Measurements from ENCODE around the gene MEX3C.

DNA sequence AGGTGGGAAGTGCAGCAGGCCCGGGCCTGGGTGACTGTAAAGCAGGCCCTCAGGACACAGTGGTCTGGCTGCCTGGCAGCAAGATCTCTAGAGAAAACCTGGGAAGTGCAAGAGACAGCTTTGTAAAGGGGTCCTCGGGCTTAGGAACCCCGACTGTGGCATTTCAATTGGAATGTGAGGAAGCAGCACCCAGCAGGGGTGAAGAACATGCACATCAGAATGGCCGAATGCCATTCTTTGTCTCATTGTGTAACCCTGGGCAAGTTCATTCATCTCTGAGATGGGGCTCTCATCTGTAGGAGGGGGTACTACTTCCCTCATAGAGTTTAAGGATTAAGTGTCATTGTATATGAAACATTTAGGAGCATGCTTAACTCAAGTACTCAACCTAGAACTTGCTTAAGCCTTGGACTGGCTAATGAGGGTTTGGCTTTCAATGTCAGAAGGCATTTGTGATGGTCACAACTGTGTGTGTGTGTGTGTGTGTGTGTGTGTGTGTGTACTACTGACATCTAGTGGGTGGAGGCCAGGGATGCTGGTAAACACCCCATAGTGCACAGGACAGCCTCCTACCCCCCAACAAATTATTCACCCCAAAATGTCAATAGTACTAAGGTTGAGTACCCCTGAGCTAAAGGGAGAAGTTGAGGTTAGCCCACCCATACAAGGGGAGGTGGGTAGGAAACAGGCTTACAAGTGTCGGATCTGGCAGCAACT lies 29.3 kb downstream of the MEX3C start:
- TF ChIP-seq CTCF (IDR thresholded peaks at IDR 0.05), result no peak
- TF ChIP-seq POLR2A (IDR thresholded peaks at IDR 0.05), result no peak
